NCI-H748 (cell line): Measurements from ENCODE around the gene PTGS2.
A peak's percentile ranks its signal among the peaks of the same experiment; 100 is the strongest.

Experiments used
- DNase-seq: peaks from one replicate; lab custom pipeline; 2025; ENCODE audit not compliant: unreplicated experiment; lab: John Stamatoyannopoulos, UW

Gene PTGS2

GRCh38 chr1:186680245-186681061 lies at the start of gene PTGS2:
Gene PTGS2, minus strand, starts transcription at chr1:186680423. Its CDS starts 133 bp downstream, at chr1:186680290.
- DNase-seq = peak; percentile 83

GRCh38 chr1:186722711-186723309 lies 42.6 kb upstream of the PTGS2 start:
- DNase-seq = peak; percentile 32

GRCh38 chr1:186717286-186717685 lies 37.1 kb upstream of the PTGS2 start:
- no peak for DNase-seq

DNA sequence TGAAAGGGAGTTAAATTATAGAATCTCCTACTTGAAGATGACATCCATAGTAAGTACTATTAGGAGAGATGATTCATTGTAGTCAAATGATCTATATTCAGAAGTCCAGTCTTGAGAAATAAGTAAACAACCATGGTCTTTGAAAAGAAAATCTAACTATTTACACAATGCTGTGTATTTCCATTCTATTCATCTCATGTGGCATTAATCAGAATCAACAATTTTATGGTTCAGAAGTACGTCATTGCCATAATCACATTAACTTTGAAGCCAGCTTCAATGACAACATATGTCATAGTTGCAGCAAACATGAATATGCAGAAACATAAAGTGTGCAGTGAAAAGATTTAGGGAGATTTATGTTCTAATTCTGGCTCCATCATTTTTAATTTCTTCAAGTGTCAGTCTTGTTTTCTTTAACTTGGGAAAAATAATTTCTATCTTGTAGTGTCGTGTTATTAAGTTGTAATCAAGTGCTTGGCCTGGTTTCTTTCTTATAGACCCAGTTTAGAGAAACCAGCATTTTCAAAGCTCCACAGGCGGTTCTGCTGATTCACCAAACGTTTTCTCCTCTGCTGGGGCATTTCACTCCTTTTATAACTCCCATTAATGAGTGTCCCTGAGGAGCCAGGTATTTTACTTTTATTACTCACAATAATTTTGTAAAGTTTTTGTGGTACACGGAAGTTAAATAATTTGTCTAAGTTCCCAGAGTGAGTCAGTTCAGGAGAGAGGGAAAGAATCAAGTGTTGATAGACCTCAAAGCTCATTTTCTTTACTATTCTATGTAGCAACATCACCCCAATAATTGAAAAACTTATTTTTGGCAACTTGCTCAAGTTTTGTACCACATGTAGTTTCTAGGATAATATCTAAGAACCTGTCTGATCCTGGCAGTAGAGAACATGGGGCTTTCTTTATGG lies 35.9 kb upstream of the PTGS2 start:
- no peak for DNase-seq

DNA sequence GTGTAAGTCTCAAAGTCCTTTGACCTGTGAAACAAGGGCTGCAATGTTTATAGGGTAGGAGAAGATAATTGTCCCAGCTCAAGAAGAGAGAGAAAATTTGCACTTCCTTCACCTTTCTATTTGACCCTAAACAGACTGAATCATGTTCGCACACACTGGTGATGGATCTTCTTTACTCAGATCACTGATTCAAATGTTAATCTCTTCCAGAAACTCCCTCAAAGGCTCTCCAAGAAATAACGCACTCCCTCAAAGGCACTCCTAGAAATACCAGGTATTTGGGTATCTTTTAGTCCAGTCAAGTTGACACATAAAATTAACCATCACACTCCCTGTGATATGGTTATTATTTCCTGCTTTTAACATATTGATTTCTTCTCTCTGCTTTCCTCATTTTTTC lies 30.5 kb upstream of the PTGS2 start:
- no peak for DNase-seq

- no peak for DNase-seq
Observed at GRCh38 chr1:186708694-186709097, 28.5 kb upstream of the PTGS2 start.

DNA sequence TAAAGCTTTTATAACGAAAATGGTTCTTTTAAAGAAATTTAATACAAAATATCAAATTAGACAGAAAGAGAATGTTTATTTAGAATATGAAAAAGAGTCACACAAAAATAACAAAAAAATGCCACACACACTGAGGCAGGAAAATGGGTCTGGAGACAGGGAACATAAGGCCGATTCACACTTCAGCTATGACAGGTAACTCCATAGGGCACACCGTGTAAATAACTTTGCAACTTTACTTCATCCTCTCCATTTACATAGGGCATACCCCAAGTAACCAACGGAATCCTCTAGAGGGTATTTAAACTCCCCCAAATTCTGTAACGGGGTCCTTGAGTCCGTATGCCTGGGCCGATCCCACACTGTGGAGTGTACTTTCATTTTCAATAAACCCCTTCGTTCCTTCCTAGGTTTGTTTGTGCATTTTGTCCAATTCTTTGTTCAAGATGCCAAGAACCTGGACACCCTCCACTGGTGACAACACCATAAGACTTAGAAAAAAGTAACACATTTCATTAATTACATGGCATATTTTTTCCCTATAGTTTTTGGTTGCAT lies 23.1 kb upstream of the PTGS2 start:
- DNase-seq = no peak

GRCh38 chr1:186700722-186701121 lies 20.5 kb upstream of the PTGS2 start:
- DNase-seq = no peak

- no peak for DNase-seq
Observed at GRCh38 chr1:186699519-186699918, 19.3 kb upstream of the PTGS2 start.

GRCh38 chr1:186689907-186690306 lies 9.7 kb upstream of the PTGS2 start:
- DNase-seq = no peak

GRCh38 chr1:186689376-186689775 lies 9.2 kb upstream of the PTGS2 start:
- no peak for DNase-seq

GRCh38 chr1:186683652-186684410 lies 3.6 kb upstream of the PTGS2 start:
- DNase-seq = no peak

DNA sequence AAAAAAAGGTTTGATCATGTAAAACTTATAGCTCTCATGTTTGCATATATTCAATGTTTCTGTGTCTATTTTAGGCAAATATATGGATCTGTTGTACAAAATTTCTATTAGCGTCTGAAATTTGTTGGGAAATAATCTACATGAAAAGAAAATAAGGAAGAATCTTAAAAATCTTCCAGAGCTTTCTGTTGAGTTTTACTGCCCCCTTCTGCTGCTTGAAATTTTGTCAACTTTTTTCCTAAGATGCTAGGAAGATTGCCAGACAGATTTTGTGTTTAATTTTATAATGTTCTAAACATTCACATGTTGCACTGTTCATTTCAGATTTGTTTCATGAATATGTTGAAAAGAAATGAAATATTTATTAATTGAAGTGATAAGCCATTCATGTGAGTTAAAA lies 2.5 kb upstream of the PTGS2 start:
- no peak for DNase-seq

- DNase-seq = no peak
Observed at GRCh38 chr1:186681801-186682200, 1.6 kb upstream of the PTGS2 start.

- no peak for DNase-seq
Observed at GRCh38 chr1:186681121-186681520, 898 bp upstream of the PTGS2 start.

DNA sequence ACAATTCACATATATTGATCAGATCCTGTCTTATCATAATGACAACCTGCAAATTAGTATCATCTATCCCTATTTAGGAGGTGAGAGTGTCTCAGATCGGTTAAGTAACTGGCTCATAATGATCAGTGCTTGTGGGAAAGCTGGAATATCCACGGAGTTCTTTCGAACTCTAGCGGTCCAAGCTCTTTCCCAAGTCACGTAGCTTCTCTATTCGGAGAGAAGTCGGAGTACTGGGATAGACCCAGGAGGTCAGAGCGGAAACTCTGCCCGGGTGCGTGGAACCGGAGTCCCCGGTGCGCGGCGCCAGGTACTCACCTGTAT lies 339 bp downstream of the PTGS2 start:
- DNase-seq = no peak

DNA sequence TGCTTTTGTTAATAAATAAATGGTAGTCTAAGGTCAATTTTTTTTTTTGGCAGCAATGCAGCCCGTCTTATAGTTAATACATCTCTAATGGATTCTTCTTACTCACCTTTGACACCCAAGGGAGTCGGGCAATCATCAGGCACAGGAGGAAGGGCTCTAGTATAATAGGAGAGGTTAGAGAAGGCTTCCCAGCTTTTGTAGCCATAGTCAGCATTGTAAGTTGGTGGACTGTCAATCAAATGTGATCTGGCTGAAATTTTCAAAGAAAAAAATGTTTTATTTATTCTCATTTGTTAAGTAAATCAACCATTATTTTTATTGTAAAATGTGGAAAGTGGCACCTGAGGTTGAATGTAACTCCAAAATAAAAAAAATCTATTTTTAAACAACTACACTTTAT lies 2.1 kb downstream of the PTGS2 start:
- no peak for DNase-seq

- no peak for DNase-seq
Observed at GRCh38 chr1:186672596-186672995, 7.6 kb downstream of the PTGS2 start.

DNA sequence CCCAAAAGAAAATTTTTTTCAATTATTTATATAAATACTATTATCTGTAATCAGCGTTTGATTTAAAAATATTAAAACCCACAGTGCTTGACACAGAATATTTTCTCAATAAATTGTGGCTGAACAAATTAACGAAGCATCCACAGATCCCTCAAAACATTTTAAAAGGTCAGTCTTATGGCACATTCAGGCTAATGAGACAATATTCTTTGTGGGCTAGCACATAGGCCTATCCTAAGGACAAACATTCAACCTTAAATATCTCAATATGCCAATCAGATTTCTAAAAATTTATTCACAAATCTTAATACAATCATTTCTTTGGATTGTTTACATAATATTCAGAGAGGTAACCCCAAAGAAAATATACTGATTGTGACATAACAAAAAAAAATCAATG lies 8.1 kb downstream of the PTGS2 start:
- no peak for DNase-seq

DNA sequence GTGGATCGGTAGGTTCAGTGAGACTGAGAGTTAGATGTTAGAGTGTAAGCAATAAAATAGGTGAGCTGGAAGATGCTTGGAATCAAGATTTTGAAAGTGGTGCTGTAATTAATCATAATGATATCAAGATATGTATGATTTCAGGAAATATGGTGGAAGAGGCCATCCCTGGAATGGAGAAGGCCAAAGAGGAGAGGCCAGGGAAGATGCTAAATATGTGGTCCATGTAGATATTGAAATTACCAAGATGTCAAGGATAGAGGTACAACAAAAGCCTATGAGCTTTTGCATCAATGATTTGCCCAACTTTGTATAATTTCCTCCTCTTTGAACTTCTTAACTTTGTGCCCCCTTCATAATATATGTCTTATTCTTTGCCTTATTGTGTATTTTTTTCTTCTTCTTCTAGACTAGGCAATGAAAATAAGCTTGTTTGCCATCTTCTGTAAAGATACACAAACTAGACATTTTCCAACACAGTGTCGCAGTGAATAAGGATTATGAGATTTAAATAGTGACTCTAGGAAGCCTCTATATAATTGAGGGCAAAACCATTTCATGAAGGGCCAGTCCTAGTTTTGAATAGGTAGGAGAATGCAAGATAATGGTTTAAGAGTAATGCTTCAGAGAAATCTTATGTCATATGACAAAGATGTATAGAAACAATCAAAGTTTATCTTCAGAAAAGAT lies 8.9 kb downstream of the PTGS2 start:
- no peak for DNase-seq
